Fibroblast of lung (primary cell): ENCODE results near the gene ELMOD3. TPM values are rescaled to one million over a fixed set of nuclear protein-coding genes. Genes with fewer than 3 reads are reported as not detected.
"Not testable (repeated sequence)": the region's sequence is repeated elsewhere in the genome, so short reads cannot be mapped to it uniquely, and the experiment has no call there.

ENCODE experiments used
- DNase-seq, 2 donors: peaks; one replicate each; pipeline versions ENCODE4 v3.0.0 to v3.0.0-alpha.2; 2010; ENCODE audit warnings: low read depth in 2 of 2
- H2AFZ ChIP-seq: 2 replicates; pipeline ENCODE4 v1.5.1; 2012; ENCODE audit warnings: low read length, control low read depth, inconsistent platforms
- H3K27ac ChIP-seq: 2 replicates; pipeline ENCODE4 v1.5.1; 2011; ENCODE audit warnings: low read length, control low read depth; ENCODE audit not compliant: insufficient read depth
- H3K27me3 ChIP-seq: 2 replicates; pipeline ENCODE4 v1.5.1; 2011; ENCODE audit warnings: mild to moderate bottlenecking, low read length; ENCODE audit not compliant: control insufficient read depth, insufficient read depth
- H3K36me3 ChIP-seq: 2 replicates; pipeline ENCODE4 v1.5.1; 2011; ENCODE audit warnings: low read length; ENCODE audit not compliant: control insufficient read depth, insufficient read depth
- H3K4me1 ChIP-seq: 2 replicates; pipeline ENCODE4 v1.5.1; 2011; ENCODE audit warnings: low read length; ENCODE audit not compliant: control insufficient read depth, insufficient read depth; ENCODE audit errors: extremely low read depth
- H3K4me2 ChIP-seq: 2 replicates; pipeline ENCODE4 v1.5.1; 2011; ENCODE audit warnings: low read length, control low read depth; ENCODE audit not compliant: insufficient read depth; ENCODE audit errors: extremely low read depth
- H3K4me3 ChIP-seq, 4 experiments: fragments of 200-600 bp in 1 of 4; sonication (generic) in 1 of 4; replicated peaks in 1 of 4; 2 replicates each; pipeline ENCODE4 v1.5.1; 2011 to 2016; ENCODE audit warnings: low read length in 4 of 4, low read depth in 3 of 4, mild to moderate bottlenecking in 3 of 4, control low read depth in 2 of 4, inconsistent platforms in 1 of 4, mixed read lengths in 1 of 4; ENCODE audit not compliant: insufficient read depth in 1 of 4; ENCODE audit errors: control extremely low read depth in 1 of 4
- H3K79me2 ChIP-seq: 2 replicates; pipeline ENCODE4 v1.5.1; 2012; ENCODE audit warnings: mild to moderate bottlenecking, low read length, inconsistent platforms; ENCODE audit not compliant: control insufficient read depth, insufficient read depth
- H3K9ac ChIP-seq: 2 replicates; pipeline ENCODE4 v1.5.1; 2011; ENCODE audit warnings: mild to moderate bottlenecking, low read length, control low read depth; ENCODE audit not compliant: insufficient read depth
- H3K9me3 ChIP-seq: 2 replicates; pipeline ENCODE4 v1.5.1; 2012; ENCODE audit warnings: low read depth, low read length; ENCODE audit not compliant: control insufficient read depth, insufficient read depth
- H4K20me1 ChIP-seq: 2 replicates; pipeline ENCODE4 v1.5.1; 2011; ENCODE audit warnings: low read length; ENCODE audit not compliant: control insufficient read depth, insufficient read depth; ENCODE audit errors: extremely low read depth
- CTCF ChIP-seq, 2 donors: IDR thresholded peaks in 1 of 2; conservative IDR thresholded peaks in 1 of 2; 1 replicate in 1 of 2; 2 replicates in 1 of 2; pipeline ENCODE4 v1.5.1; 2011 to 2012; ENCODE audit warnings: low read length in 2 of 2, control low read depth in 1 of 2, inconsistent platforms in 1 of 2, low read depth in 1 of 2, mild to moderate bottlenecking in 1 of 2
- EZH2 ChIP-seq: IDR thresholded peaks from 2 replicates; pipeline ENCODE4 v1.5.1; 2012; ENCODE audit warnings: low read length, control low read depth, mild to moderate bottlenecking; ENCODE audit errors: missing control alignments
- polyA plus RNA-seq, 2 donors: library from polyadenylated mRNA; depleted of rRNA in 1 of 2; stranded (reverse) in 1 of 2; unstranded in 1 of 2; fragments of >200 nt; gene quantifications; 2 replicates each; pipeline ENCODE4 v1.2.1, GENCODE V29; 2011 to 2012; ENCODE audit warnings: missing spikeins in 1 of 2
- total RNA-seq: library from RNA; depleted of rRNA; stranded (reverse); fragments of >200 nt; gene quantifications from 2 replicates; pipeline ENCODE4 v1.2.1, GENCODE V29; 2014

ELMOD3 gene
- total and polyA plus RNA-seq, 2 donors (not counting 1 experiment from before 2014, with no cell fraction given): 13.0 to 27.9 TPM

- H3K79me2 ChIP-seq: peaks cover 41% of the 10 kb centered on the region
- peak overlapping the region; percentile 73 to 90 (median 86) for H3K4me3 ChIP-seq
- peaks cover 2% of the 10 kb centered on the region for H3K4me1 ChIP-seq
- H3K36me3 ChIP-seq: peaks cover 9% of the 10 kb centered on the region
- TF ChIP-seq CTCF (conservative IDR thresholded peaks at IDR 0.05 in 1 of 2, IDR thresholded peaks at IDR 0.05 in 1 of 2; ENCODE audit: low read depth in 1 of 2, low read length in 2 of 2) (no peak), EZH2 (no peak)
- H3K27me3 ChIP-seq: no peaks in the 10 kb centered on the region
- peak overlapping the region; percentile 98 for H3K27ac ChIP-seq
- H2AFZ ChIP-seq: peak overlapping the region; percentile 76
- DNase-seq: peak; percentile 52 to 54
- H3K9ac ChIP-seq: peak overlapping the region; percentile 94
- H4K20me1 ChIP-seq: no peaks in the 10 kb centered on the region
- H3K4me2 ChIP-seq: peak overlapping the region; percentile 74
- no peaks in the 10 kb centered on the region for H3K9me3 ChIP-seq
These were observed 27.3 kb upstream of the ELMOD3 start for GRCh38 chr2:85327160-85327821.

GRCh38 chr2:85327822-85328617 lies 26.5 kb upstream of the ELMOD3 start, which contains the start of gene TGOLN2:
TGOLN2 (minus strand) TSS chr2:85327989; CDS start chr2:85327962, 27 bp downstream.
- Histone ChIP-seq H3K79me2 (peaks cover 39% of the 10 kb centered on the region), H3K4me2 (peak within 1 kb of the TSS; percentile 92), H3K4me3 (peak within 1 kb of the TSS; percentile 73 to 90 (median 86)), H3K27me3 (no peaks in the 10 kb centered on the region), H3K36me3 (peaks cover 7% of the 10 kb centered on the region), H3K9me3 (no peaks in the 10 kb centered on the region), H3K9ac (peak within 1 kb of the TSS; percentile 94), H2AFZ (peak within 1 kb of the TSS; percentile 93), H4K20me1 (no peaks in the 10 kb centered on the region), H3K27ac (peak within 1 kb of the TSS; percentile 98), H3K4me1 (peaks cover 2% of the 10 kb centered on the region)
- peak; percentile 86 to 90 for DNase-seq
- TF ChIP-seq CTCF (conservative IDR thresholded peaks at IDR 0.05 in 1 of 2, IDR thresholded peaks at IDR 0.05 in 1 of 2; ENCODE audit: low read depth in 1 of 2, low read length in 2 of 2) (no peak), EZH2 (no peak)

DNA sequence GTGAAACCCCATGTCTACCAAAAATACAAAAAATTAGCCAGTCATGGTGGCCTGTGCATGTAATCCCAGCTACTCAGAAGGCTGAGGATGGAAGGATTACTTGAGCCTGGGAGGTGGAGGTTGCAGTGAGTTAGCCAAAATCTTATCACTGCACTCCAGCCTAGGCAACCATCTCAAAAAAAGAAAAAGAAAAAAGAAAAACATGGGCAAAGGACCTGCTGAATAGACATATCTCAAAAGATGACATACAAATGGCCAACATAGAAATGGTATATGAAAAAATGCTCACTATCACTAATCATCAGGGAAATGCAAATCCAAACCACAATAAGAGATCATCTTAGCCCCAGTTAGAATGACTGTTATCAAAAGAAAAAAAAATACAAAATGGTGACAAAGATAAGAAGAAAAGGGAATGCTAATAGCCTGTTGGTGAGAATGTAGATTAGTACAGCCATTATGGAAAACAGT lies 25.4 kb upstream of the ELMOD3 start:
- Histone ChIP-seq H3K9me3 (no peaks in the 10 kb centered on the region), H3K79me2 (peaks cover 33% of the 10 kb centered on the region), H3K4me2 (no peak overlapping the region), H4K20me1 (no peaks in the 10 kb centered on the region), H3K27me3 (no peaks in the 10 kb centered on the region), H3K27ac (no peak overlapping the region), H3K4me1 (peaks cover 2% of the 10 kb centered on the region), H3K36me3 (peaks cover 2% of the 10 kb centered on the region), H2AFZ (no peak overlapping the region), H3K9ac (no peak overlapping the region), H3K4me3 (no peak overlapping the region)
- TF ChIP-seq CTCF (conservative IDR thresholded peaks at IDR 0.05 in 1 of 2, IDR thresholded peaks at IDR 0.05 in 1 of 2; ENCODE audit: low read depth in 1 of 2, low read length in 2 of 2) (no peak), EZH2 (no peak)
- no peak for DNase-seq

- H3K9me3 ChIP-seq, H3K36me3 ChIP-seq, H2AFZ ChIP-seq, H4K20me1 ChIP-seq, H3K9ac ChIP-seq, H3K27ac ChIP-seq, H3K4me3 ChIP-seq, H3K27me3 ChIP-seq, H3K4me2 ChIP-seq, DNase-seq, H3K4me1 ChIP-seq: not testable (repeated sequence)
- peaks cover 28% of the 10 kb centered on the region for H3K79me2 ChIP-seq
These were observed 24.9 kb upstream of the ELMOD3 start for GRCh38 chr2:85329701-85330100.
